Stomach (tissue), 9 donors: ENCODE data around the gene KANSL1. TPM values are rescaled to one million over a fixed set of nuclear protein-coding genes. Genes with fewer than 3 reads are reported as not detected.

Source experiments
- DNase-seq, 2 donors: peaks; one replicate each; pipeline versions ENCODE4 v3.0.0 to v3.0.0-alpha.2; 2013 to 2019
- H3K27ac ChIP-seq, 5 donors: fragments of 200-600 bp in 4 of 5; sonication (generic) in 4 of 5; one replicate each; pipeline ENCODE4 v1.5.1; 2013 to 2019; ENCODE audit warnings: mild to moderate bottlenecking in 1 of 5, moderate library complexity in 1 of 5
- H3K27me3 ChIP-seq, 3 donors: fragments of 200-600 bp; sonication (generic); one replicate each; pipeline ENCODE4 v1.5.1; 2017 to 2019; ENCODE audit warnings: mixed run types in 1 of 3
- H3K36me3 ChIP-seq, 4 donors: fragments of 200-600 bp; sonication (generic); 1 replicate in 3 of 4; 2 replicates in 1 of 4; pipeline ENCODE4 v1.5.1; 2016 to 2019
- H3K4me1 ChIP-seq, 4 donors: fragments of 200-600 bp; sonication (generic); one replicate each; pipeline ENCODE4 v1.5.1; 2016 to 2019
- H3K4me3 ChIP-seq, 4 donors: fragments of 200-600 bp; sonication (generic) in 3 of 4; one replicate each; pipeline ENCODE4 v1.5.1; 2016 to 2019; ENCODE audit warnings: mild to moderate bottlenecking in 1 of 4
- H3K9me3 ChIP-seq, 4 donors: fragments of 200-600 bp; sonication (generic); one replicate each; pipeline ENCODE4 v1.5.1; 2016 to 2019
- EP300 ChIP-seq: sonication (generic); formaldehyde crosslinking; IDR thresholded peaks from one replicate; pipeline ENCODE4 v1.6.1; 2017; ENCODE audit warnings: antibody characterized with exemption
- POLR2A ChIP-seq, 4 donors: fragments of 450-650 bp; IDR thresholded peaks; one replicate each; pipeline ENCODE4 v1.6.1; 2016; ENCODE audit warnings: antibody characterized with exemption in 4 of 4, control low read depth in 2 of 4, mild to moderate bottlenecking in 1 of 4, moderate library complexity in 1 of 4
- POLR2AphosphoS5 ChIP-seq, 3 donors: sonication (generic); formaldehyde crosslinking; IDR thresholded peaks; one replicate each; pipeline ENCODE4 v1.6.1; 2016; ENCODE audit warnings: antibody characterized with exemption in 3 of 3
- WGBS, 5 donors: extraction: QIAGEN DNeasy Blood & Tissue Kit in 3 of 5; methylation state at CpG; one replicate each; pipeline versions ENCODE4 v1.1.5 to v1.1.7; 2013 to 2018; 5-methylcytosine and 5-hydroxymethylcytosine counted together
- intact Hi-C: fragments of 100-400 bp; cut with DNase I; formaldehyde crosslinking; loops from one replicate; pipeline ENCODE4 v1.15.1; 2023; ENCODE audit warnings: low total_unique reads
- polyA plus RNA-seq, 3 donors: library from polyadenylated mRNA; stranded (reverse); fragments of 200-250 nt; gene quantifications; one replicate each; pipeline ENCODE4 v1.2.3, GENCODE V29; 2013
- total RNA-seq, 5 donors: library from RNA; depleted of rRNA; stranded (reverse); fragments of >200 nt; gene quantifications; one replicate each; pipeline versions ENCODE4 v1.1.0 to v1.2.3, GENCODE V29; 2014 to 2016
- TF ChIP-seq, protein P1 (sequence below), 7 experiments: fragments of 450-650 bp in 4 of 7; fragments of 200-600 bp in 3 of 7; sonication (generic) in 3 of 7; IDR thresholded peaks; one replicate each; pipeline ENCODE4 v1.5.1; 2016 to 2019; ENCODE audit warnings: antibody characterized with exemption in 7 of 7, control low read depth in 2 of 7, mild to moderate bottlenecking in 1 of 7
- donor health status: healthy with polysubstance abuse.
- donor health status: Bipolar disorder and iron deficiency.
- donor health status: healthy.

KANSL1 gene
- total and polyA plus RNA-seq, 8 donors = 9.2 to 288 (median 127) TPM

DNA sequence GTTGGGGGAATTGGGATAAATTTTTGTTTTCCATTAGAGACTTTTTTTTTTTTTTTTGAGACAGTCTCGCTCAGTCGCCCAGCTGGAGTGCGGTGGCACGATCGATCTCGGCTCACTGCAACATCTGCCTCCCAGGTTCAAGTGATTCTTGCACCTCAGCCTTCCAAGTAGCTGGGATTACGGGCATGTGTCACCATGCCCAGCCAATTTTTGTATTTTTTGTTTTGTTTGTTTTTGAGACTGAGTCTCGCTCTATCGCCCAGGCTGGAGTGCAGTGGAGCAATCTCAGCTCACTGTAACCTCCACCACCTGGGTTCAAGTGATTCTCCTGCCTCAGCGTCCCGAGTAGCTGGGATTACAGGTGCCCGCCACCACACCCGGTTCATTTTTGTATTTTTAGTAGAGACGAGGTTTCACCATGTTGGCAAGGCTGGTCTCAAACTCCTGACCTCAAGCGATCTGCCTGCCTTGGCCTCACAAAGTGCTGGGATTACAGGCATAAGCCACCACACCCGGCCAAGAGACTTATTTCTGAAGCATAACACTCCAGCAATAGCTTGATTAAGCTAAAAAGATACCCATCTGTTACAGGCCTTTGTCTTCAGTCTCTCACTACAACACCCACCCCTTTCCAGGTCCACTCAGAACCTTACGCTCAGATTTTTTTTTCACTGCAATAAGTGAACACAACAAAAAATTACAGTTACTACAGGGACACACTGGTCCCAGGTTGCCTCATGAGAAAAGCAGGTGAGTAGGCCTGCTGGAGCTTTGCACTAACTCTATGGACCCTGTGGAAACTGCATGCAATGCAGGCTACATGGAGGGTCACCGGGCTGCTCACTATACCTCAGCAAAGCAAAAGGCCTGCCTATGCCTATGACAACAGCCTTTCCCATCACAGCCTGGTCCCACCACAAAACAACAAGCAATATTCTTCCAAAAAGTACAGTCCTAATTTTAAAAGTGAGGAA, 34.6 kb downstream of the KANSL1 start:
- Histone ChIP-seq H3K9me3 (no peaks in the 10 kb centered on the region), H3K36me3 (no peaks in the 10 kb centered on the region), H3K27ac (peak overlapping the region in 4 of 5 donors; percentile 2 to 65 (median 38)), H3K4me3 (no peak overlapping the region), H3K27me3 (no peaks in the 10 kb centered on the region), H3K4me1 (peaks cover 57 to 97% (median 80%) of the 10 kb centered on the region in 4 donors)
- intact Hi-C loops = no loop called here
- DNase-seq = no peak
- TF ChIP-seq, protein P1, sequence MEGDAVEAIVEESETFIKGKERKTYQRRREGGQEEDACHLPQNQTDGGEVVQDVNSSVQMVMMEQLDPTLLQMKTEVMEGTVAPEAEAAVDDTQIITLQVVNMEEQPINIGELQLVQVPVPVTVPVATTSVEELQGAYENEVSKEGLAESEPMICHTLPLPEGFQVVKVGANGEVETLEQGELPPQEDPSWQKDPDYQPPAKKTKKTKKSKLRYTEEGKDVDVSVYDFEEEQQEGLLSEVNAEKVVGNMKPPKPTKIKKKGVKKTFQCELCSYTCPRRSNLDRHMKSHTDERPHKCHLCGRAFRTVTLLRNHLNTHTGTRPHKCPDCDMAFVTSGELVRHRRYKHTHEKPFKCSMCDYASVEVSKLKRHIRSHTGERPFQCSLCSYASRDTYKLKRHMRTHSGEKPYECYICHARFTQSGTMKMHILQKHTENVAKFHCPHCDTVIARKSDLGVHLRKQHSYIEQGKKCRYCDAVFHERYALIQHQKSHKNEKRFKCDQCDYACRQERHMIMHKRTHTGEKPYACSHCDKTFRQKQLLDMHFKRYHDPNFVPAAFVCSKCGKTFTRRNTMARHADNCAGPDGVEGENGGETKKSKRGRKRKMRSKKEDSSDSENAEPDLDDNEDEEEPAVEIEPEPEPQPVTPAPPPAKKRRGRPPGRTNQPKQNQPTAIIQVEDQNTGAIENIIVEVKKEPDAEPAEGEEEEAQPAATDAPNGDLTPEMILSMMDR (IDR thresholded peaks at IDR 0.05) = no peak
- TF ChIP-seq POLR2AphosphoS5 (IDR thresholded peaks at IDR 0.05) (no peak), POLR2A (IDR thresholded peaks at IDR 0.05) (no peak), EP300 (no peak)
- 69 to 85% (median 77%) methylated on average over 18 of the region's 18 CpGs for WGBS, 5 donors

DNA sequence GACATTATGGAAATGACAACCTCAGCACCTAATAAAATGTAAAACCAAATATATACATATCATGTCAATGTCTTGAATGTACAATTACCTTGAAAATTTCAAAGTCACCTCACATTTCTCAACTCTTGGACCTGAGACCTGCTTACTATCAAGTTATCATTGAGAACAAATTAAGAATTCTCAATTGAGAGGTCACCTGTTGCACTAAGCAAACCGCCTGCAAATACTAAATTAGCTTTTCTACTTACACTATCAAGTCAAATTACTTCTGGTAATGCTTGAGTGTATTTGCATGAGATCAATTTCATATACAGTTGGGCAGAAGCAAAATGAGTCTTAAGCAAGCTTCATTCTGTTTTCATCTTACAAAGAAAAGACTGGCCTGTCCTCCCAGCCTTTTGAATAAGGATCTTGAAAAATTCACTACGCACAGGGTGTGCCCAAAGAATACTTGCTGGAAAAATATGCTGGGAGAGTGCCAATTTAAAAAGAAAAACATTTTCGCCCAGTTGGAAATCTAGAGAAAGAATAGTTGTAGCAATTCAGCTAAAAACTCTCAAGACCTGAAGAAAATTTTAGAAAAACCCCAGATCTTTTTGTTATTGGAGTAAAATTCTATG, 35.7 kb downstream of the KANSL1 start:
- intact Hi-C loops = no loop called here
- no peaks in the 10 kb centered on the region for H3K9me3 ChIP-seq
- no peak for TF ChIP-seq POLR2A (IDR thresholded peaks at IDR 0.05)
- H3K27me3 ChIP-seq = no peaks in the 10 kb centered on the region
- H3K4me1 ChIP-seq = peaks cover 62 to 97% (median 80%) of the 10 kb centered on the region in 4 donors
- peak in 1 of 2 donors; percentile 43 for DNase-seq
- 24 to 31% (median 28%) methylated on average over 3 of the region's 3 CpGs for WGBS, 5 donors
- no peaks in the 10 kb centered on the region for H3K36me3 ChIP-seq
- H3K27ac ChIP-seq = peak overlapping the region in 4 of 5 donors; percentile 10 to 65 (median 48)
- no peak overlapping the region for H3K4me3 ChIP-seq

DNA sequence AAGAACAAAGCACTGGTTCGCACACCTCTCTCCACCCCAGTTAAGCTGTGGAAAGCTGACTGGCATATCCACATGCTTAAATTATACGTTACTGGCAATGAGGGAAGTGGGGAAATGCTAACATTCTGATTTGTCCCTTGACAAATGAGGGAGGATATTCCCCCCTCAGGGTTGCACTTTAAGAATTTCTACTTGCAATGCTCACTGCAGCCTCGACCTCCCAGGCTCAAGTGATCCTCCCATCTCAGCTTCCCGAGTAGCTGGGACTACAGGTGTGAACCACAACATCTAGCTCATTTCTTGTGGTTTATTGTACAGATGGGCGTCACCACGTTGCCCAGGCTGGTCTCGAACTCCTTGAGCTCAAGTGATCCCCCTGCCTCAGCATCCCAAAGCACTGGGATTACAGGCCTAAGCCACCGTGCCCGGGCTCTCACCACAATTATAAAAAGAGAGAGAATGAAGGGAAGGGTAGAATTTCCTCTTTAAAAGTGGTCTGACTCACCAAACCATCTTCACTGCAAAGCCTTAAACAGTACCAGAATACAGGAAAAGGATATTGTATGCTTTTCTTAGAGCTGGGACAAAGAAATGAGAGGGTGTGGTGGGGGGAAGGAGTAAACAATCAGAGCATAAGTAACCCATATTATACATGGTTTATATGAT, 38.9 kb downstream of the KANSL1 start:
- Histone ChIP-seq H3K27me3 (no peaks in the 10 kb centered on the region), H3K4me1 (peaks cover 61 to 100% (median 83%) of the 10 kb centered on the region in 4 donors), H3K9me3 (no peaks in the 10 kb centered on the region), H3K4me3 (no peak overlapping the region), H3K27ac (peak overlapping the region in 3 of 5 donors; percentile 2 to 46 (median 39)), H3K36me3 (no peaks in the 10 kb centered on the region)
- TF ChIP-seq POLR2A (IDR thresholded peaks at IDR 0.05) (no peak), EP300 (no peak), POLR2AphosphoS5 (IDR thresholded peaks at IDR 0.05) (no peak)
- TF ChIP-seq, protein P1 (IDR thresholded peaks at IDR 0.05) = no peak
- intact Hi-C loops = no loop called here
- 54 to 69% (median 64%) methylated on average over 9 of the region's 9 CpGs for whole genome bisulfite sequencing, 5 donors
- DNase-seq = no peak

DNA sequence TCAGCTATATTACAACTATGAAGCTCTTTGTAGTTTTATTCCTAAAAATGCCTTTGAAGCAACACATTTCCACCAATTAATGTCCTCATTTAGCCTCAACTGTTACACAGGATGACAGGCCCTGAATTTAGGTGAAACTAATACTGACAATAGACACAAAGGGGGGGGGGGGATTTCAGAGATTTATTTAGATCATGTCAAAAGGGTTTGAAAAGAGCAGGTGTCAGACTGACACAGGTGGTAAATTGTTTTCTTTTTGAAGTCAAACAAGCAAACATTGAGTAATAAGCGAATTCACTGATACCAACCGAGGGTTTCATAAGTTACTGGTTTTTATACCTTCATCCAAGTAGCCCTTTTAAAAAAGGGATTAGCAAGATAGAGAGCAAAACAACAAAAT, 40.8 kb downstream of the KANSL1 start:
- TF ChIP-seq EP300 (no peak), POLR2AphosphoS5 (IDR thresholded peaks at IDR 0.05) (no peak), POLR2A (IDR thresholded peaks at IDR 0.05) (no peak)
- TF ChIP-seq, protein P1 (IDR thresholded peaks at IDR 0.05) = no peak
- Histone ChIP-seq H3K27ac (peak overlapping the region in 3 of 5 donors; percentile 2 to 46 (median 8)), H3K4me1 (peaks cover 43 to 100% (median 76%) of the 10 kb centered on the region in 4 donors), H3K9me3 (no peaks in the 10 kb centered on the region), H3K36me3 (no peaks in the 10 kb centered on the region), H3K4me3 (no peak overlapping the region), H3K27me3 (no peaks in the 10 kb centered on the region)
- DNase-seq = no peak
- intact Hi-C loops = no loop called here
- 31 to 40% (median 32%) methylated on average over 2 of the region's 2 CpGs for WGBS, 5 donors
